Liver (tissue), 2 donors: Measurements from ENCODE around the gene ATXN1.

Source experiments
- CTCF ChIP-seq: fragments of 150-350 bp; IDR thresholded peaks from 2 replicates; pipeline ENCODE4 v1.5.1; 2017; ENCODE audit warnings: improper control_type of control experiment, low read depth, low read length; ENCODE audit not compliant: missing input control
- REST ChIP-seq: IDR thresholded peaks from 2 replicates; pipeline ENCODE4 v1.6.1; 2016; ENCODE audit warnings: antibody characterized with exemption, mild to moderate bottlenecking
- YY1 ChIP-seq: IDR thresholded peaks from 2 replicates; pipeline ENCODE4 v1.6.1; 2016; ENCODE audit warnings: antibody characterized with exemption, mild to moderate bottlenecking
- donor health status: healthy.

DNA sequence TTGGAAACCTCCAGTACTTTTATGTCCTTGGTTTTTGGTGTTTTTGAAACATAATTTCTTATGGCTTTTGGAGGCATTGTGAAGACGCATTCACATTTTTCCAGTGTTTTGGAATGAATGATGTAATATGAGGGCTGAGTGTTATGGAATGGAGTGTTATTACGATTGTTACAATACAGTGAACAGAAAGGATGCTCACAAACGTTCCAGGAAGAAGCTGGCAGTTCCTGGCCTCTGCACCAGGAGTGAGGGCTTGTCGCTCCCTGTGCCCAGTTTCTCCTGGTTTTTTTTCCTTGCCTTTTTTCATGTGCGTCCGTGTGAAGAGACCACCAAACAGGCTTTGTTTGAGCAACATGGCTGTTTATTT is 502.6 kb downstream of the ATXN1 start:
- no peak for TF ChIP-seq REST
- TF ChIP-seq CTCF: no peak
- no peak for TF ChIP-seq YY1
